Inflammatory macrophage (primary cell): Measurements from ENCODE around the gene TBX1.

Experiments used
- DNase-seq, 2 donors: peaks; one replicate each; pipeline ENCODE4 v3.0.0-alpha.2; 2020 to 2022

Gene TBX1

DNA sequence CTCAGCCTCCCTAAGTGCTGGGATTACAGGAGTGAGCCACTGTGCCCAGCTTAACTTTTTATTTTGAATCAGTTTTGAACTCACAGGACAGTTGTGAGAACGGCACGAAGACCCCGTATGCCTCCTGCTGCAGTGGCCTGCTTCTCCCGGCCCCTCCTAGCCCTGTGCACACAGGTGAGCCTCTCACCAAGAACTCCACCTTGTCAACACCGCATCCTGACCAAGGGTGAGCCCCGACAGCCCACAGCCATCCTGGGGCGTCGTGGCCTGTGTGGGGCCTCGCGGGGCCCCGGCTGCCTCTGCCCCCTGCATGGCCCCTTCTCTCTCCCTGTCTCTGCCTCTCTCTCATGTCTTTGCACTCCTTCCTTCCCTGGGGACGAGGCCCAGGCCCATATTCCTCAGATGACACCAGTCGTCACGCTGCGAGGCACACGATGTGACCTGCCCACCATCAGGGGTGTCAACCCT is 55.3 kb downstream of the TBX1 start:
- no peak for DNase-seq

GRCh38 chr22:19816372-19817119 is 56.0 kb downstream of the TBX1 start:
- DNase-seq, result no peak
